DMS153 (cell line): Measurements from ENCODE around the gene TMPRSS4.
A peak's percentile ranks its signal among the peaks of the same experiment; 100 is the strongest.

Experiments
- DNase-seq: peaks from one replicate; lab custom pipeline; 2025; lab: John Stamatoyannopoulos, UW

TMPRSS4 gene

GRCh38 chr11:118153976-118154375 lies 77.1 kb downstream of the TMPRSS4 start:
- no peak for DNase-seq

DNA sequence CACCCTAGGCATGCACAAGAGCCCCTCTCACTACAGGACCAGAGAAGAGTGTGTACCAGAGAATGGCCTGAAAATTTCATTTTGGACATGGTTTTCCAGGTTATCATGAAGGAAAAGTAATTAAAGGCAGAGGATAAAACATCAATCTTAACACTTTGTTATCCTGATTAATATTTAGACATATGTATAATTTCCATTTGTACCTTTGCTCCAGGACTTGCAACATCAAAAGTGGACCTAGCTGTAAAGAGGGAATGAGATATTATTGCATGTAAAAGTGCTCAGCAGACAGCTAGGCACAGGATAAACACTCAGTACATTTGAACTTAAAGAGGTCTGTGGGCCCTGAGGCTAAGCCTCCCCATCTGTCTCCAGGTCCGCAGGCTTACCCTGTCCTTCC lies 77.8 kb downstream of the TMPRSS4 start:
- DNase-seq, result no peak

- DNase-seq, result no peak
These were observed 79.1 kb downstream of the TMPRSS4 start for GRCh38 chr11:118155776-118156530.

GRCh38 chr11:118156531-118157185 lies 79.8 kb downstream of the TMPRSS4 start:
- peak; percentile 13 for DNase-seq

DNA sequence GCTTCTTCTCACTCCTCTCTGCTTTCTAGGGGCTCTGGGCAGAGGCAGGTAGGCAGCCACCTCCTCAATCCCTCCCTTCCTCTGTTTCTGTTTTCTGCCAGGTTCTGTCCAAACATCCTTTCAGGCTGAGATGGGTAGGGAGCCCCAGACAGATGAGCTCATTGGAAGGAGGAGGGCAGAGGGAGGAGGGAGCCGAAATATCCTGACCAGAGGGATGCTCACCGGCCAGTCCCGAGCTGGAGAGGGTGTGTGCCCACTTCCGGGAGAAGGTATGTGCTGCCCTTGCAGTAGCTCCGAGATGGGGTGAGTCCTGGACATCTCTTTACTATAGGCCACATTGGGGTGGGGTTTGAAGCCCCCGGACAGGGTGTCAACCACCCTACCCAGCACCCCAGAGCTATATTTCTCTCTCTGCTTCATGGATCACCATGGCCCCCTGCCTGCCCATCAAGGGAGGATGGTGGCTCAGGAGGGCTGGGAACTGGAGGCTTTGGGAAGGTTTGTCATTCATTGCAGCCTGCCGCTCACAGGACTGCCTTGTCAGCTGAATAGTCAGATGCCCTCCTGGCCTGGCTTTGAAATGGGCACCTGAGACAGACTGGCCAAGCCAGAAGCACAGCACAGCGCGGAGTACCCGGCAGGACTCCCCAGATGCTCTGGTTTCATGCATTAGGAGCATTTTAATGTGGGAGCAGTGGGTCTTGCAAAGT lies 80.5 kb downstream of the TMPRSS4 start:
- no peak for DNase-seq

DNA sequence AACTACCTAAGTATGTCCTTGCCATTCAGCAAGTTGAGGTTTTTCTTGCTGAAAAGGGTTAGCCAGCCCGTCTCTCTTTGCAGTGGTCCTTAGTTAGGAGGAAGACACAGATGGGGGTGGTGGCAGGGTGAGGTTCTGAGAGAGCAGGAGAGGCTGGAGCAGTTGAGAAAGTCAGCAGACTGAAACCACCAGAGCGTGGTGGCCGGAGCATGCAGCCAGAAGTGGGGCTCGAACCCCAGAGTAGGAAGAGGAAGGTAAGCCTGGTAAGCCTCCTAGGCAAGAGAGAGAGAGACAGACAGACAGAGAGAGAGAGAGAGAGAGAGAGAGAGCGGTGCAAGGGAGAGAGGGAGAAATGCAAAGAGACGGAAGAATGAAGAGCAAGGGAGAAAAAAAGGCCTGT lies 84.9 kb downstream of the TMPRSS4 start:
- DNase-seq, result no peak

GRCh38 chr11:118162846-118163245 lies 86.0 kb downstream of the TMPRSS4 start:
- no peak for DNase-seq

DNA sequence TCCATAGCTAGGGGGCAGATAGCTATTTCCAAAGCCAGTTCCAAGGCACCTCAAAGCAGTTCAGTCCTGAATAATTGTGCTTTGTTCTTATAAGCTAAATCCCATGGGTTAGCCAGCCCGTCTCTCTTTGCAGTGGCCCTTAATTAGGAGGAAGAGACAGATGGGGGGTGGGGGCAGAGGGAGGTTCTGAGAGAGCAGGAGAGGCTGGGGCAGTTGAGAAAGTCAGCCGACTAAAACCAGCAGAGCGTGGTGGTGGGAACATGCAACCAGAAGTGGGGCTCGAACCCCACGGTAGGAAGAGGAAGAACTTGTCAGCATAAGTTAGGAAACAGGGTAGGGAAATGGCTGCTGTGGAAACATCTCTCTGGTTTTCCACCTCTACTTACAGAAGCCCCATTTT lies 86.6 kb downstream of the TMPRSS4 start:
- DNase-seq, result no peak

DNA sequence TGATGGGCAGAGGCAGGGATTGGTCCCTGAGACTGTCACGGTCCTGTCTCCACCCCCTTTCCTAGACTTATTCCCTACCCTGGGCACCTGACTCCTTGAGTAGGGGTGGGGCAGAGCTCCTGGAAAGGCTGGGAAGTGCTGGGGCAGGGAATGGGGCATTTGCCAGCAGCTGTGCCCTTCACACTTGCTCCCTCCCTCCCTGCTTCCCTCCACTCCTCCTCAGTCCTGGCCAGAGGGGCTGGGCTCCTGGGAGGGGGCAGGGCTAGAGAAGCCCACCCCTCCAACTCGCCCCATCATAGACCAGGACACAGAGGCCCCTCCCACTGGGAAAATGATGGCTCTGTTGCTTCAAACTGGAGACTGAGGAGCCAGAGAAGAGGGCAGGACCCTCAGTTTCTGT lies 88.0 kb downstream of the TMPRSS4 start:
- DNase-seq, result no peak

DNA sequence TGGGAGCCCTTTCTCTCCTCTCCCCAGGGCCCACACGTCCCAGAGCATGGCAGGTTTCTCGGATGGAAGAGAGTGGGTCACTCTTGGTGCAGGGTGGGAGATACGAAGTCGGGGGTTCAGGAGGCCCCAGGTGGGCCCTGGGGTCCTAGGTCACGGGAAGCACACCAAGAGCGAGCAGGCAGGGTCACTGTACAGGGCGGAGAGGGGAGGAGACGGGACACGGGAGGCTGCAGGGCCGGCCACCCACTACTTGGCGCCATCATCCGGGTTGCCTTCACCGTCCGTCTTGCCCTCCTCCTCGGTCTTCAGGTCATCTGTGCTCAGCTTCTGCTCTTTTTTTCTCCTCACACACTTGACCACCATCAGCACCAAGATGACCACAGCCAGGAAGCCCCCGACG lies 89.8 kb downstream of the TMPRSS4 start:
- no peak for DNase-seq

DNA sequence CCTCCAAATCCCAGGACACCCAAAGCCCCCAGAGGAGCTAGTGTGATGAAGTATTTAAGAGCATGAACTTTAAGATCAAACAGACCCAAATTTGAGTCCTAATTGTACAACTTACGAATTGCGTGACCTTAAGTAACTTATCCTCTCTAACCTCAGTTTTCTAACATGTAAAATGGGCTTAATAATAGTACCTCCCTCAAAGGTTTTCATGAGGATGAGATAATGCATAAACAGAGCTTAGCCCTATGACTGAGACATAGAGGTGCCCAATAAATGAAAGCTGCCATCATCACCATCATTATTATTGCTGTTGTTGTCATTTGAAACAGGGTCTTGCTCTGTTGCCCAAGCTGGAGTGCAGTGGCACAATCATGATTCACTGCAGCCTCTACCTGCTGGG lies 90.4 kb downstream of the TMPRSS4 start:
- DNase-seq, result no peak

GRCh38 chr11:118167906-118168305 lies 91.0 kb downstream of the TMPRSS4 start:
- DNase-seq, result no peak

DNA sequence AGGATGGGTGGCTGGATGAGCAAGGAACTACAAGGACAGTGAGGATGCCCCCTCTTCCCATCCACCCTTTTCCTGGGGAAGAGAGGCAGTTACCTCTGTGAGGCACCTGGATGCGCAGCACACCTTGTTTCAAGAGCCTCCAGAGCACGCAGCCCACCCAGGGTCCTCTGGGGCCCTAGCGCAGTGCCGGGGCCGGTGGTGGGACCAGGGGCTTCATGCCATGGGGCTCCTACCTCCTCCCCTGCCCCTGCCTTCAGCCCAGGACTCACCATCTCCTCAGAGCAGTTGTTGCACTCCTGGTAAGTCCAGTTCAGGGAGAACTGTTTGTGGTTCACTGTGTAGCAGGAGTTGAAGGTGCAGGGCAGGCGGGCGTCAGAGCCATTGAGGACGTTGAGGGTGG lies 91.4 kb downstream of the TMPRSS4 start:
- no peak for DNase-seq

DNA sequence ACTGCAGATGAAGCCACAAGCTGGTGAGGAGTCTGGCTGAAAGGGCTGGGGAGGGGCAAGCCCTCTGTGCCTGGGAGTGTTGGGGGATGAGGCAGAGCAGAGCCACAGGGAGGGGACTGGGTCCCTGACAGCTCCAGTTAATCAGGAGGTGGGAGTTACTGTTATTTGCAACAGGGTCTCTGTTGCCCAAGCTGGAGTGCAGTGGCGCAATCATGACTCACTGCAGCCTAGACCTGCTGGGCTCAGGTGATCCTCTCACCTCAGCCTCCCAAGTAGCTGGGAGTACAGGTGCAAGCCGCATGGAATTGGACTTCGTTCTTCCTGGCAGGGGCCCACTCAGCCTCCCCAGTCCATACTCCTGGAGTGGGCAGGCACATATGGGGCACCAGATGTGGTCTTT lies 91.9 kb downstream of the TMPRSS4 start:
- DNase-seq, result no peak

- DNase-seq, result no peak
These were observed 92.6 kb downstream of the TMPRSS4 start for GRCh38 chr11:118169300-118170140.

DNA sequence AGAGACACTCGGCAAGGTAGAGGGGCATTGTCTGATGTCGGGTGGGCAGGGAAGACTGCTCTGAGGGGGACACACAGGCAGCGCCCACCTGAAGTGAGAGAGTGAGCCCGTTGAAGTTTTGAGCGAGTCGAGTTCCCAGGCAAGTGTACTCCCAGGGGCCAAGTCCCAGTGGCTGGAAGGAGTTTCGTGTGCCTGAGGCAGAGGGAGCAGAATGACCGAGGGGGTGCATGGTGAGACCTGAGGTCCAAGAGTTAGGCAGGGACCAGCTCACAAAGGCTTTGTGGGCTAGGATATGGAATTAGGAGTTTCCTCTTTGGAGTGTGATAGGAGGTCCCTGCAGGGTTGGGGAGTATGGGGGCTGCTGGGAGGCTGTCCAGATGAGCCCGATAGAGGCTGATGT lies 93.4 kb downstream of the TMPRSS4 start:
- no peak for DNase-seq

GRCh38 chr11:118170882-118171268 lies 94.0 kb downstream of the TMPRSS4 start:
- no peak for DNase-seq
